Measurements from ENCODE around the gene BCAS3.

BCAS3 gene

GRCh38 chr17:61307905-61308886 is 630.5 kb downstream of the BCAS3 start:
- DNase-seq: no peak

GRCh38 chr17:61309362-61310256 is 632.0 kb downstream of the BCAS3 start:
- no peak for DNase-seq

GRCh38 chr17:61310590-61310989 is 632.9 kb downstream of the BCAS3 start:
- no peak for DNase-seq

GRCh38 chr17:61312406-61313295 is 635.0 kb downstream of the BCAS3 start:
- no peak for DNase-seq

- DNase-seq: no peak
Observed at GRCh38 chr17:61313461-61314326, 636.0 kb downstream of the BCAS3 start.

GRCh38 chr17:61314368-61315078 is 636.9 kb downstream of the BCAS3 start:
- DNase-seq: no peak

- no peak for DNase-seq
Observed at GRCh38 chr17:61316633-61317032, 639.0 kb downstream of the BCAS3 start.

- no peak for DNase-seq
Observed at GRCh38 chr17:61317779-61318178, 640.1 kb downstream of the BCAS3 start.

- no peak for DNase-seq
Observed at GRCh38 chr17:61318684-61319098, 641.0 kb downstream of the BCAS3 start.

- DNase-seq: no peak
Observed at GRCh38 chr17:61321344-61321743, 643.7 kb downstream of the BCAS3 start.

- DNase-seq: no peak
Observed at GRCh38 chr17:61322325-61323002, 644.8 kb downstream of the BCAS3 start.

GRCh38 chr17:61323003-61323908 is 645.6 kb downstream of the BCAS3 start:
- no peak for DNase-seq

GRCh38 chr17:61323909-61324868 is 646.5 kb downstream of the BCAS3 start:
- DNase-seq: no peak

GRCh38 chr17:61324950-61325349 is 647.3 kb downstream of the BCAS3 start:
- no peak for DNase-seq

- no peak for DNase-seq
Observed at GRCh38 chr17:61325382-61326073, 647.9 kb downstream of the BCAS3 start.

- DNase-seq: no peak
Observed at GRCh38 chr17:61326330-61326729, 648.7 kb downstream of the BCAS3 start.

- no peak for DNase-seq
Observed at GRCh38 chr17:61328351-61328750, 650.7 kb downstream of the BCAS3 start.
